Panc1 (cell line): ENCODE data around the gene CPEB1. TPM values are rescaled to one million over a fixed set of nuclear protein-coding genes. Genes with fewer than 3 reads are reported as not detected.

Experiments used
- ATAC-seq: fragments of 200-7000 bp; cut with Tn5 transposase; 2 replicates; pipeline ENCODE4 v1.9.1; 2020; ENCODE audit warnings: mild to moderate bottlenecking, moderate library complexity
- BruUV-seq: library from RNA; stranded (reverse); fragments of 400-500 nt; replicated peaks from 2 replicates; lab custom pipeline; 2021; lab: Mats Ljungman, UMichigan
- CTCF ChIA-PET: fragments of 300-600 bp; sonication (Branson Sonifier 250); formaldehyde crosslinking; loops from one replicate; lab custom pipeline; 2022; ENCODE audit warnings: antibody characterized with exemption; lab: Charles Lee
- POLR2A ChIA-PET: fragments of 300-600 bp; sonication (Branson Sonifier 250); formaldehyde crosslinking; loops from one replicate; lab custom pipeline; 2022; ENCODE audit warnings: antibody characterized with exemption; lab: Charles Lee
- DNase-seq: peaks from one replicate; pipeline ENCODE4 v3.0.0-alpha.2; 2010; ENCODE audit warnings: low read depth, low spot score
- H3K27ac ChIP-seq: 2 replicates; pipeline ENCODE4 v1.5.1; 2011; ENCODE audit warnings: mild to moderate bottlenecking, low read length, inconsistent platforms
- H3K27me3 ChIP-seq: fragments of 200-500 bp; sonication (Bioruptor generic); 2 replicates; pipeline ENCODE4 v1.6.0; 2014; ENCODE audit warnings: low read length, inconsistent platforms; ENCODE audit not compliant: control insufficient read depth, insufficient read depth
- H3K36me3 ChIP-seq: fragments of 200-500 bp; sonication (Bioruptor generic); 2 replicates; pipeline ENCODE4 v1.5.1; 2014; ENCODE audit warnings: inconsistent platforms, mild to moderate bottlenecking, low read length, moderate library complexity; ENCODE audit not compliant: control insufficient read depth, insufficient read depth
- H3K4me1 ChIP-seq: 2 replicates; pipeline ENCODE4 v1.5.1; 2011; ENCODE audit warnings: inconsistent platforms, mild to moderate bottlenecking, low read length, moderate library complexity; ENCODE audit not compliant: control insufficient read depth, insufficient read depth
- H3K4me3 ChIP-seq, 2 experiments: 2 replicates each; pipeline ENCODE4 v1.5.1; 2011 to 2012; ENCODE audit warnings: low read depth in 2 of 2, low read length in 2 of 2, mild to moderate bottlenecking in 2 of 2, inconsistent platforms in 1 of 2, moderate library complexity in 1 of 2
- H3K9me3 ChIP-seq: fragments of 200-500 bp; sonication (Bioruptor generic); 2 replicates; pipeline ENCODE4 v1.5.1; 2014; ENCODE audit warnings: low read depth, mild to moderate bottlenecking, inconsistent platforms, low read length, moderate library complexity; ENCODE audit not compliant: control insufficient read depth, insufficient read depth
- CTCF ChIP-seq: fragments of 450-650 bp; IDR thresholded peaks from 2 replicates; pipeline ENCODE4 v1.5.1; 2017; ENCODE audit warnings: mild to moderate bottlenecking
- POLR2AphosphoS5 ChIP-seq: IDR thresholded peaks from 2 replicates; pipeline ENCODE4 v1.6.1; 2012; ENCODE audit warnings: mild to moderate bottlenecking, low read depth, low read length, moderate library complexity
- REST ChIP-seq, 2 experiments: IDR thresholded peaks; 2 replicates each; pipeline ENCODE4 v1.6.1; 2011 to 2012; ENCODE audit warnings: low read depth in 2 of 2, control low read depth in 1 of 2, low read length in 1 of 2, mild to moderate bottlenecking in 1 of 2, moderate library complexity in 1 of 2; ENCODE audit not compliant: insufficient read depth in 1 of 2
- SIN3A ChIP-seq: IDR thresholded peaks from 2 replicates; pipeline ENCODE4 v1.6.1; 2012; ENCODE audit warnings: low read depth, mild to moderate bottlenecking, low read length, moderate library complexity, borderline replicate concordance; ENCODE audit not compliant: insufficient read depth
- TCF7L2 ChIP-seq: IDR thresholded peaks from 2 replicates; pipeline ENCODE4 v1.6.1; 2011; ENCODE audit warnings: mild to moderate bottlenecking, low read depth, low read length, inconsistent platforms
- in situ Hi-C: cut with HindIII; loops from 2 replicates; pipeline ENCODE4 v1.10.0; 2016; ENCODE audit warnings: low sequenced_read_pairs, low pct_unique_long_range_greater_than_20kb
- intact Hi-C: fragments of 100-400 bp; cut with micrococcal nuclease; formaldehyde crosslinking; loops from one replicate; pipeline ENCODE4 v1.10.0; 2022; ENCODE audit not compliant: unreplicated experiment
- total RNA-seq: library from RNA; stranded (reverse); gene quantifications from one replicate; pipeline ENCODE4 v1.2.1, GENCODE V29; 2021; ENCODE audit not compliant: unreplicated experiment

CPEB1 gene
- total RNA-seq, 1 experiment from 2014 or later = 19.5 TPM

GRCh38 chr15:82635798-82636197, 11.4 kb downstream of the CPEB1 start:
- no peaks in the 10 kb centered on the region for H3K27me3 ChIP-seq
- in situ Hi-C loops = no loop called here
- H3K36me3 ChIP-seq = no peaks in the 10 kb centered on the region
- no peak overlapping the region for H3K4me3 ChIP-seq
- POLR2A ChIA-PET = no interaction called here
- H3K27ac ChIP-seq = no peak overlapping the region
- no peaks in the 10 kb centered on the region for H3K9me3 ChIP-seq
- DNase-seq (no peak), ATAC-seq (no peak)
- no TSS peak for BruUV-seq
- intact Hi-C loops = no loop called here
- TF ChIP-seq TCF7L2 = no peak
- TF ChIP-seq REST (IDR thresholded peaks at IDR 0.05; ENCODE audit: insufficient read depth in 1 of 2, low read depth in 2 of 2, low read length in 1 of 2) = no peak
- TF ChIP-seq CTCF = no peak
- no peak for TF ChIP-seq SIN3A
- no peak for TF ChIP-seq POLR2AphosphoS5
- CTCF ChIA-PET = no interaction called here
- H3K4me1 ChIP-seq = no peaks in the 10 kb centered on the region

- POLR2A ChIA-PET = interaction anchor here (0.6 kb wide), 1 partner anchor 15 kb away, joined by 3 read pairs; no protein-coding TSS in a partner anchor
- H3K36me3 ChIP-seq = no peaks in the 10 kb centered on the region
- ATAC-seq = no peak
Measured at GRCh38 chr15:82630033-82630432, 17.1 kb downstream of the CPEB1 start.

More at GRCh38 chr15:82630033-82630432, 17.1 kb downstream of the CPEB1 start:
- H3K27ac ChIP-seq = no peak overlapping the region
- intact Hi-C loops (no loop called here), in situ Hi-C loops (no loop called here)
- no peaks in the 10 kb centered on the region for H3K27me3 ChIP-seq
- H3K4me3 ChIP-seq = no peak overlapping the region
- DNase-seq = no peak
- CTCF ChIA-PET = no interaction called here
- H3K4me1 ChIP-seq = no peaks in the 10 kb centered on the region
- BruUV-seq = no TSS peak
- no peaks in the 10 kb centered on the region for H3K9me3 ChIP-seq
- TF ChIP-seq SIN3A (no peak), CTCF (no peak), TCF7L2 (no peak), REST (IDR thresholded peaks at IDR 0.05; ENCODE audit: insufficient read depth in 1 of 2, low read depth in 2 of 2, low read length in 1 of 2) (no peak), POLR2AphosphoS5 (no peak)
